HEK293 (cell line): ENCODE results near the gene ATRNL1.

ENCODE experiments used
- CTCF ChIA-PET: fragments of 350-600 bp; formaldehyde crosslinking; extraction: SDS; loops from one replicate; lab custom pipeline; 2021; ENCODE audit warnings: antibody characterized with exemption; lab: Yijun Ruan, JAX
- POLR2A ChIA-PET: fragments of 300-600 bp; formaldehyde crosslinking; extraction: SDS; loops from one replicate; lab custom pipeline; 2020; ENCODE audit warnings: antibody characterized with exemption, inconsistent platforms; lab: Yijun Ruan, JAX
- H3K27ac ChIP-seq: fragments of 200-500 bp; sonication (Bioruptor generic); 2 replicates; pipeline ENCODE4 v1.5.1; 2014; ENCODE audit warnings: low read depth, low read length, control low read depth, inconsistent platforms; ENCODE audit errors: extremely low read depth
- H3K36me3 ChIP-seq, 2 experiments: fragments of 200-500 bp in 1 of 2; sonication (Bioruptor generic) in 1 of 2; 1 replicate in 1 of 2; 2 replicates in 1 of 2; pipeline ENCODE4 v1.5.1; 2014 to 2017; ENCODE audit warnings: inconsistent platforms in 2 of 2, low read length in 2 of 2; ENCODE audit not compliant: control insufficient read depth in 2 of 2, insufficient read depth in 1 of 2
- H3K4me1 ChIP-seq: fragments of 200-500 bp; sonication (Bioruptor generic); 2 replicates; pipeline ENCODE4 v1.5.1; 2014; ENCODE audit warnings: mild to moderate bottlenecking, low read length, inconsistent platforms; ENCODE audit not compliant: control insufficient read depth, insufficient read depth
- H3K4me3 ChIP-seq: 2 replicates; pipeline ENCODE4 v1.5.1; 2011; ENCODE audit warnings: low read depth, mild to moderate bottlenecking, control low read depth, low read length, moderate library complexity
- H3K9me3 ChIP-seq: fragments of 200-500 bp; sonication (Bioruptor generic); 2 replicates; pipeline ENCODE4 v1.5.1; 2014; ENCODE audit warnings: low read depth, low read length, inconsistent platforms; ENCODE audit not compliant: control insufficient read depth, insufficient read depth
- GLI2 ChIP-seq: fragments of 450-650 bp; formaldehyde crosslinking; IDR thresholded peaks from 2 replicates; pipeline ENCODE4; 2017; ENCODE audit warnings: missing biosample characterization, missing genetic modification characterization, low read depth, borderline replicate concordance
- SCRT2 ChIP-seq: fragments of 450-650 bp; formaldehyde crosslinking; IDR thresholded peaks from 2 replicates; pipeline ENCODE4 v1.5.1; 2016; ENCODE audit warnings: missing biosample characterization, missing genetic modification characterization
- ZNF112 ChIP-seq: fragments of 450-650 bp; formaldehyde crosslinking; IDR thresholded peaks from 2 replicates; pipeline ENCODE4 v1.5.0; 2017; ENCODE audit warnings: missing biosample characterization, missing genetic modification characterization
- ZNF140 ChIP-seq: fragments of 450-650 bp; formaldehyde crosslinking; IDR thresholded peaks from 2 replicates; pipeline ENCODE4 v1.5.1; 2016; ENCODE audit warnings: missing biosample characterization, missing genetic modification characterization
- ZNF146 ChIP-seq: fragments of 450-650 bp; formaldehyde crosslinking; IDR thresholded peaks from 2 replicates; pipeline ENCODE4 v1.5.1; 2016; ENCODE audit warnings: missing biosample characterization, missing genetic modification characterization
- ZNF157 ChIP-seq: fragments of 450-650 bp; formaldehyde crosslinking; IDR thresholded peaks from 2 replicates; pipeline ENCODE4 v1.5.1; 2016; ENCODE audit warnings: missing biosample characterization, missing genetic modification characterization
- ZNF416 ChIP-seq: fragments of 450-650 bp; formaldehyde crosslinking; IDR thresholded peaks from 2 replicates; pipeline ENCODE4 v1.5.1; 2016; ENCODE audit warnings: missing biosample characterization, missing genetic modification characterization
- ZNF560 ChIP-seq: fragments of 450-650 bp; formaldehyde crosslinking; IDR thresholded peaks from 2 replicates; pipeline ENCODE4 v1.5.1; 2017; ENCODE audit warnings: missing biosample characterization, missing genetic modification characterization, borderline replicate concordance
- ZNF585B ChIP-seq: fragments of 450-650 bp; formaldehyde crosslinking; IDR thresholded peaks from 2 replicates; pipeline ENCODE4 v1.5.1; 2016; ENCODE audit warnings: missing biosample characterization, missing genetic modification characterization
- ZNF596 ChIP-seq: fragments of 450-650 bp; IDR thresholded peaks from 2 replicates; pipeline ENCODE4 v1.5.0; 2018; ENCODE audit warnings: missing biosample characterization, mild to moderate bottlenecking, missing genetic modification characterization, moderate library complexity
- ZNF621 ChIP-seq: fragments of 450-650 bp; formaldehyde crosslinking; IDR thresholded peaks from 2 replicates; pipeline ENCODE4 v1.5.1; 2017; ENCODE audit warnings: missing biosample characterization, missing genetic modification characterization
- TF ChIP-seq, protein P1 (sequence below): fragments of 450-650 bp; formaldehyde crosslinking; IDR thresholded peaks from 2 replicates; pipeline ENCODE4 v1.5.1; 2016; ENCODE audit warnings: missing biosample characterization, missing genetic modification characterization
- TF ChIP-seq, protein P2 (sequence below): fragments of 450-650 bp; formaldehyde crosslinking; IDR thresholded peaks from 2 replicates; pipeline ENCODE4 v1.5.1; 2016; ENCODE audit warnings: missing biosample characterization, missing genetic modification characterization
- TF ChIP-seq, protein P3 (sequence below): fragments of 450-650 bp; formaldehyde crosslinking; conservative IDR thresholded peaks from 2 replicates; pipeline ENCODE4 v1.5.1; 2016; ENCODE audit warnings: low read depth, missing biosample characterization, missing genetic modification characterization
- TF ChIP-seq, protein P4 (sequence below): fragments of 450-650 bp; formaldehyde crosslinking; optimal IDR thresholded peaks from 2 replicates; pipeline ENCODE3; 2016; ENCODE audit warnings: missing biosample characterization, mild to moderate bottlenecking, missing genetic modification characterization
- TF ChIP-seq, protein P5 (sequence below): fragments of 450-650 bp; formaldehyde crosslinking; IDR thresholded peaks from 2 replicates; pipeline ENCODE4; 2016; ENCODE audit warnings: missing biosample characterization, missing genetic modification characterization
- TF ChIP-seq, protein P6 (sequence below): fragments of 450-650 bp; formaldehyde crosslinking; IDR thresholded peaks from 2 replicates; pipeline ENCODE4 v1.5.1; 2016; ENCODE audit warnings: missing biosample characterization, missing genetic modification characterization
- TF ChIP-seq, protein P7 (sequence below): fragments of 450-650 bp; formaldehyde crosslinking; IDR thresholded peaks from 2 replicates; pipeline ENCODE4 v1.5.1; 2016; ENCODE audit warnings: missing biosample characterization, missing genetic modification characterization

ATRNL1 gene

DNA sequence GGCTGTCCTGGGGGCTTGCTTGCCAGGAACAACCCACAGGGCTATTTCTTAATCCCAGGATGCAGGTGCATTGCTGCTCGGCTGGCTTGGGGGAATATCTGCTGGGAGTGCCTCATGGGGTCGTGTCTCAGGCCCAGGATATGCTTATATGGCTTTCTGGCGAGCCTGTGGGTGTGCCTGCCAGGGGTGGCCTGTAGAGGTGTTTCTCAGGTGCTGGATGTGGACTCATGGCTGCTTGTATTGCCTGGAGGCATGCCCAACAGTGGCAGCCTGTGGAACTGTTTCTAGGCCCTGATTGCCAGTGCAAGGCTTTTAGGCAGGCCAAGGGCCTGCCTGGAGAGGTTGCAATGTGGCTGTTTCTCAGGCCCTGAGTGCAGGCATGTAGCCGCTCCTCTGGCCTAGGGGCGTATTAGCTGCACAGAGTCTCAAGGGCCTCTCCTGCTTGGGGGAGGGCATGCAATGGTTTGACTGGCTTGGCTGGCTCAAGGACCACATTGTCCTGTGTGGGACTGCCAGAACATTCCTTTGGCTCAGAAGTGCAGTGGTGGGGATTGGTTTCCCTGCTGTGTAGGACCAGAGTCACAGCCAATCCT lies 202.1 kb downstream of the ATRNL1 start:
- ChIA-PET POLR2A (no interaction called here), CTCF (interaction anchor here (0.7 kb wide), 1 partner anchor 437 kb away, joined by 3 read pairs; no protein-coding TSS in a partner anchor)
- H3K36me3 ChIP-seq: no peaks in the 10 kb centered on the region
- no peaks in the 10 kb centered on the region for H3K9me3 ChIP-seq
- no peak for TF ChIP-seq ZNF585B (tag by site-specific recombination)
- TF ChIP-seq, protein P1, sequence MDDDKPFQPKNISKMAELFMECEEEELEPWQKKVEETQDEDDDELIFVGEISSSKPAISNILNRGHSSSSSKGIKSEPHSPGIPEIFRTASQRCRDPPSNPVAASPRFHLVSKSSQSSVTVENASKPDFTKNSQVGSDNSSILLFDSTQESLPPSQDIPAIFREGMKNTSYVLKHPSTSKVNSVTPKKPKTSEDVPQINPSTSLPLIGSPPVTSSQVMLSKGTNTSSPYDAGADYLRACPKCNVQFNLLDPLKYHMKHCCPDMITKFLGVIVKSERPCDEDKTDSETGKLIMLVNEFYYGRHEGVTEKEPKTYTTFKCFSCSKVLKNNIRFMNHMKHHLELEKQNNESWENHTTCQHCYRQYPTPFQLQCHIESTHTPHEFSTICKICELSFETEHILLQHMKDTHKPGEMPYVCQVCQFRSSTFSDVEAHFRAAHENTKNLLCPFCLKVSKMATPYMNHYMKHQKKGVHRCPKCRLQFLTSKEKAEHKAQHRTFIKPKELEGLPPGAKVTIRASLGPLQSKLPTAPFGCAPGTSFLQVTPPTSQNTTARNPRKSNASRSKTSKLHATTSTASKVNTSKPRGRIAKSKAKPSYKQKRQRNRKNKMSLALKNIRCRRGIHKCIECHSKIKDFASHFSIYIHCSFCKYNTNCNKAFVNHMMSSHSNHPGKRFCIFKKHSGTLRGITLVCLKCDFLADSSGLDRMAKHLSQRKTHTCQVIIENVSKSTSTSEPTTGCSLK (tag by site-specific recombination): no peak
- TF ChIP-seq, protein P2, sequence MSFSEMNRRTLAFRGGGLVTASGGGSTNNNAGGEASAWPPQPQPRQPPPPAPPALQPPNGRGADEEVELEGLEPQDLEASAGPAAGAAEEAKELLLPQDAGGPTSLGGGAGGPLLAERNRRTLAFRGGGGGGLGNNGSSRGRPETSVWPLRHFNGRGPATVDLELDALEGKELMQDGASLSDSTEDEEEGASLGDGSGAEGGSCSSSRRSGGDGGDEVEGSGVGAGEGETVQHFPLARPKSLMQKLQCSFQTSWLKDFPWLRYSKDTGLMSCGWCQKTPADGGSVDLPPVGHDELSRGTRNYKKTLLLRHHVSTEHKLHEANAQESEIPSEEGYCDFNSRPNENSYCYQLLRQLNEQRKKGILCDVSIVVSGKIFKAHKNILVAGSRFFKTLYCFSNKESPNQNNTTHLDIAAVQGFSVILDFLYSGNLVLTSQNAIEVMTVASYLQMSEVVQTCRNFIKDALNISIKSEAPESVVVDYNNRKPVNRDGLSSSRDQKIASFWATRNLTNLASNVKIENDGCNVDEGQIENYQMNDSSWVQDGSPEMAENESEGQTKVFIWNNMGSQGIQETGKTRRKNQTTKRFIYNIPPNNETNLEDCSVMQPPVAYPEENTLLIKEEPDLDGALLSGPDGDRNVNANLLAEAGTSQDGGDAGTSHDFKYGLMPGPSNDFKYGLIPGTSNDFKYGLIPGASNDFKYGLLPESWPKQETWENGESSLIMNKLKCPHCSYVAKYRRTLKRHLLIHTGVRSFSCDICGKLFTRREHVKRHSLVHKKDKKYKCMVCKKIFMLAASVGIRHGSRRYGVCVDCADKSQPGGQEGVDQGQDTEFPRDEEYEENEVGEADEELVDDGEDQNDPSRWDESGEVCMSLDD (tag by site-specific recombination): no peak
- TF ChIP-seq, protein P3, sequence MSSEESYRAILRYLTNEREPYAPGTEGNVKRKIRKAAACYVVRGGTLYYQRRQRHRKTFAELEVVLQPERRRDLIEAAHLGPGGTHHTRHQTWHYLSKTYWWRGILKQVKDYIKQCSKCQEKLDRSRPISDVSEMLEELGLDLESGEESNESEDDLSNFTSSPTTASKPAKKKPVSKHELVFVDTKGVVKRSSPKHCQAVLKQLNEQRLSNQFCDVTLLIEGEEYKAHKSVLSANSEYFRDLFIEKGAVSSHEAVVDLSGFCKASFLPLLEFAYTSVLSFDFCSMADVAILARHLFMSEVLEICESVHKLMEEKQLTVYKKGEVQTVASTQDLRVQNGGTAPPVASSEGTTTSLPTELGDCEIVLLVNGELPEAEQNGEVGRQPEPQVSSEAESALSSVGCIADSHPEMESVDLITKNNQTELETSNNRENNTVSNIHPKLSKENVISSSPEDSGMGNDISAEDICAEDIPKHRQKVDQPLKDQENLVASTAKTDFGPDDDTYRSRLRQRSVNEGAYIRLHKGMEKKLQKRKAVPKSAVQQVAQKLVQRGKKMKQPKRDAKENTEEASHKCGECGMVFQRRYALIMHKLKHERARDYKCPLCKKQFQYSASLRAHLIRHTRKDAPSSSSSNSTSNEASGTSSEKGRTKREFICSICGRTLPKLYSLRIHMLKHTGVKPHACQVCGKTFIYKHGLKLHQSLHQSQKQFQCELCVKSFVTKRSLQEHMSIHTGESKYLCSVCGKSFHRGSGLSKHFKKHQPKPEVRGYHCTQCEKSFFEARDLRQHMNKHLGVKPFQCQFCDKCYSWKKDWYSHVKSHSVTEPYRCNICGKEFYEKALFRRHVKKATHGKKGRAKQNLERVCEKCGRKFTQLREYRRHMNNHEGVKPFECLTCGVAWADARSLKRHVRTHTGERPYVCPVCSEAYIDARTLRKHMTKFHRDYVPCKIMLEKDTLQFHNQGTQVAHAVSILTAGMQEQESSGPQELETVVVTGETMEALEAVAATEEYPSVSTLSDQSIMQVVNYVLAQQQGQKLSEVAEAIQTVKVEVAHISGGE (tag by site-specific recombination): no peak
- no peak for TF ChIP-seq ZNF596 (tag by site-specific recombination)
- no peak for TF ChIP-seq ZNF146
- TF ChIP-seq, protein P4, sequence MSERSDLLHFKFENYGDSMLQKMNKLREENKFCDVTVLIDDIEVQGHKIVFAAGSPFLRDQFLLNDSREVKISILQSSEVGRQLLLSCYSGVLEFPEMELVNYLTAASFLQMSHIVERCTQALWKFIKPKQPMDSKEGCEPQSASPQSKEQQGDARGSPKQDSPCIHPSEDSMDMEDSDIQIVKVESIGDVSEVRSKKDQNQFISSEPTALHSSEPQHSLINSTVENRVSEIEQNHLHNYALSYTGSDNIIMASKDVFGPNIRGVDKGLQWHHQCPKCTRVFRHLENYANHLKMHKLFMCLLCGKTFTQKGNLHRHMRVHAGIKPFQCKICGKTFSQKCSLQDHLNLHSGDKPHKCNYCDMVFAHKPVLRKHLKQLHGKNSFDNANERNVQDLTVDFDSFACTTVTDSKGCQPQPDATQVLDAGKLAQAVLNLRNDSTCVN (tag by site-specific recombination): no peak
- TF ChIP-seq, protein P5, sequence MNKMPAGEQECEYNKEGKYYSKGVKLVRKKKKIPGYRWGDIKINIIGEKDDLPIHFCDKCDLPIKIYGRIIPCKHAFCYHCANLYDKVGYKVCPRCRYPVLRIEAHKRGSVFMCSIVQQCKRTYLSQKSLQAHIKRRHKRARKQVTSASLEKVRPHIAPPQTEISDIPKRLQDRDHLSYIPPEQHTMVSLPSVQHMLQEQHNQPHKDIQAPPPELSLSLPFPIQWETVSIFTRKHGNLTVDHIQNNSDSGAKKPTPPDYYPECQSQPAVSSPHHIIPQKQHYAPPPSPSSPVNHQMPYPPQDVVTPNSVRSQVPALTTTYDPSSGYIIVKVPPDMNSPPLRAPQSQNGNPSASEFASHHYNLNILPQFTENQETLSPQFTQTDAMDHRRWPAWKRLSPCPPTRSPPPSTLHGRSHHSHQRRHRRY (tag by site-specific recombination): no peak
- H3K4me3 ChIP-seq: no peak overlapping the region
- no peak overlapping the region for H3K27ac ChIP-seq
- H3K4me1 ChIP-seq: no peaks in the 10 kb centered on the region

DNA sequence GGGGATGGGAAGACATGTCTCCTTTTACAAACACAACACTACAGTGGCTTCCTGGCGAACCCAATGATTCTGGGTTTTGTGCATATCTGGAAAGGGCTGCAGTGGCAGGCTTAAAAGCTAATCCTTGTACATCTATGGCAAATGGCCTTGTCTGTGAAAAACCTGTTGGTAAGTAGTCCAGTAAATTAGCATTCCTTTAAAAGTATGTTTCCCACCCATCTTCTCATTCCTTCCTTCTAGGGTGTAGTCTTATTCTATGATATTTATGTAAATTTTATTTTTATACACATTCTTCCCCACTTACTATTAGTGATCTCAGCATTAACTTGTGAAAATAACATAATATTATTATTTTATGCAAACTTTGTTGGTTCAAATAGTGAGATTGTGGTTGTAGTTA lies 206.9 kb downstream of the ATRNL1 start:
- CTCF ChIA-PET: interaction anchor here (0.6 kb wide), 2 partner anchors 8 to 142 kb away, joined by 4 to 5 read pairs; no protein-coding TSS in a partner anchor
- Histone ChIP-seq H3K27ac (no peak overlapping the region), H3K36me3 (no peaks in the 10 kb centered on the region), H3K9me3 (no peaks in the 10 kb centered on the region), H3K4me1 (no peaks in the 10 kb centered on the region), H3K4me3 (no peak overlapping the region)
- POLR2A ChIA-PET: no interaction called here
- TF ChIP-seq ZNF112: no peak
- TF ChIP-seq, protein P6, sequence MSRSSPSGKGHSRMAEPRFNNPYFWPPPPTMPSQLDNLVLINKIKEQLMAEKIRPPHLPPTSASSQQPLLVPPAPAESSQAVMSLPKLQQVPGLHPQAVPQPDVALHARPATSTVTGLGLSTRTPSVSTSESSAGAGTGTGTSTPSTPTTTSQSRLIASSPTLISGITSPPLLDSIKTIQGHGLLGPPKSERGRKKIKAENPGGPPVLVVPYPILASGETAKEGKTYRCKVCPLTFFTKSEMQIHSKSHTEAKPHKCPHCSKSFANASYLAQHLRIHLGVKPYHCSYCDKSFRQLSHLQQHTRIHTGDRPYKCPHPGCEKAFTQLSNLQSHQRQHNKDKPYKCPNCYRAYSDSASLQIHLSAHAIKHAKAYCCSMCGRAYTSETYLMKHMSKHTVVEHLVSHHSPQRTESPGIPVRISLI (tag by site-specific recombination): no peak
- TF ChIP-seq ZNF157: no peak
- TF ChIP-seq ZNF560 (tag by site-specific recombination): no peak
- no peak for TF ChIP-seq SCRT2 (tag by site-specific recombination)
- no peak for TF ChIP-seq ZNF621
- no peak for TF ChIP-seq GLI2 (tag by site-specific recombination)
- no peak for TF ChIP-seq ZNF140 (tag by site-specific recombination)
- TF ChIP-seq ZNF416: no peak
- TF ChIP-seq, protein P7, sequence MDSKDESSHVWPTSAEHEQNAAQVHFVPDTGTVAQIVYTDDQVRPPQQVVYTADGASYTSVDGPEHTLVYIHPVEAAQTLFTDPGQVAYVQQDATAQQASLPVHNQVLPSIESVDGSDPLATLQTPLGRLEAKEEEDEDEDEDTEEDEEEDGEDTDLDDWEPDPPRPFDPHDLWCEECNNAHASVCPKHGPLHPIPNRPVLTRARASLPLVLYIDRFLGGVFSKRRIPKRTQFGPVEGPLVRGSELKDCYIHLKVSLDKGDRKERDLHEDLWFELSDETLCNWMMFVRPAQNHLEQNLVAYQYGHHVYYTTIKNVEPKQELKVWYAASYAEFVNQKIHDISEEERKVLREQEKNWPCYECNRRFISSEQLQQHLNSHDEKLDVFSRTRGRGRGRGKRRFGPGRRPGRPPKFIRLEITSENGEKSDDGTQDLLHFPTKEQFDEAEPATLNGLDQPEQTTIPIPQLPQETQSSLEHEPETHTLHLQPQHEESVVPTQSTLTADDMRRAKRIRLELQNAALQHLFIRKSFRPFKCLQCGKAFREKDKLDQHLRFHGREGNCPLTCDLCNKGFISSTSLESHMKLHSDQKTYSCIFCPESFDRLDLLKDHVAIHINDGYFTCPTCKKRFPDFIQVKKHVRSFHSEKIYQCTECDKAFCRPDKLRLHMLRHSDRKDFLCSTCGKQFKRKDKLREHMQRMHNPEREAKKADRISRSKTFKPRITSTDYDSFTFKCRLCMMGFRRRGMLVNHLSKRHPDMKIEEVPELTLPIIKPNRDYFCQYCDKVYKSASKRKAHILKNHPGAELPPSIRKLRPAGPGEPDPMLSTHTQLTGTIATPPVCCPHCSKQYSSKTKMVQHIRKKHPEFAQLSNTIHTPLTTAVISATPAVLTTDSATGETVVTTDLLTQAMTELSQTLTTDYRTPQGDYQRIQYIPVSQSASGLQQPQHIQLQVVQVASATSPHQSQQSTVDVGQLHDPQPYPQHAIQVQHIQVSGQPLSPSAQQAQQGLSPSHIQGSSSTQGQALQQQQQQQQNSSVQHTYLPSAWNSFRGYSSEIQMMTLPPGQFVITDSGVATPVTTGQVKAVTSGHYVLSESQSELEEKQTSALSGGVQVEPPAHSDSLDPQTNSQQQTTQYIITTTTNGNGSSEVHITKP (tag by site-specific recombination): no peak
